Lower leg skin (tissue), 3 donors: ENCODE results near the gene IL36RN.

ENCODE experiments used
- CTCF ChIP-seq, 3 donors: fragments of 450-650 bp; IDR thresholded peaks; one replicate each; pipeline ENCODE4 v1.5.1; 2016; ENCODE audit warnings: antibody characterized with exemption in 3 of 3, mild to moderate bottlenecking in 3 of 3, moderate library complexity in 2 of 3
- POLR2A ChIP-seq, 2 donors: fragments of 450-650 bp; IDR thresholded peaks; one replicate each; pipeline ENCODE4 v1.6.1; 2016 to 2017; ENCODE audit warnings: antibody characterized with exemption in 2 of 2, mild to moderate bottlenecking in 1 of 2, moderate library complexity in 1 of 2

- TF ChIP-seq CTCF (IDR thresholded peaks at IDR 0.05) (no peak), POLR2A (IDR thresholded peaks at IDR 0.05) (no peak)
Observed at GRCh38 chr2:113034016-113034415, 25.0 kb upstream of the IL36RN start.
